NCI-H1694 (cell line): ENCODE results near the gene RBCK1.
A peak's percentile ranks its signal among the peaks of the same experiment; 100 is the strongest.
"Not testable (repeated sequence)": the region's sequence is repeated elsewhere in the genome, so short reads cannot be mapped to it uniquely, and the experiment has no call there.

Experiments used
- DNase-seq: peaks from one replicate; lab custom pipeline; 2025; lab: John Stamatoyannopoulos, UW

The RBCK1 gene

DNA sequence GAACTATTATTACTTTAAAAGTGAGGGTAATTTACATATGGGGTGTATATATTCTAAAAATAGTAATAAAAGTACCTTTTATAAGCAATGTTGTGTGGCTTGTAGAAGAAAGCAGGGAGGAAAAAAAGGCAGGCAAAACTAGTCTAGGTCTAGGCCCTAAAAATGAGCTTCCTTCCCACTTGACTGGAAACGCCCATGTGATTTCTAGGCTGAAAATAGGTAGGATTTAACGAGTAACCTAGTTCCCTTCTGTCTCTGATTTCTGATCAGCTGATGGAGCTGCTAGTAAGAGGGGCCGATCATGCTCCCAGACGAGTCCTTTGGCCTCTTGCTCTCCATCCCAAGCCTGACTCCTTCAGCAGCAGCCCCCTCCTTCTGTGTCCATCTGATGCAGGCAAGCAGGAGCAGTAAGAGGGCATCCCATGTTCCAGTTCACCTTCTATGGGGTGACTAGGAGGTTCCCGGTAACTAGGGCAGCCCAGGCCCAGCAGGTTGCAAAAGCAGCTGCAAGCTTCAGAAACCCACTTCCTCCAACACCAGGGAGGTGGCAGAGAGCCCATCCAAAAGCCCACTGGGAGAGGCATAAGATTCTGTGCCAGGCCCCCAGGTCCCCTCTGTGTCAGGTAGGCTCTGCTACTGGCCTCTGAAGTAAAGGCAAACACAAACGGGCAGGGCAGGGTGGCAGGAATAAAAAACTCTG, 29.8 kb downstream of the RBCK1 start:
- DNase-seq = no peak

DNA sequence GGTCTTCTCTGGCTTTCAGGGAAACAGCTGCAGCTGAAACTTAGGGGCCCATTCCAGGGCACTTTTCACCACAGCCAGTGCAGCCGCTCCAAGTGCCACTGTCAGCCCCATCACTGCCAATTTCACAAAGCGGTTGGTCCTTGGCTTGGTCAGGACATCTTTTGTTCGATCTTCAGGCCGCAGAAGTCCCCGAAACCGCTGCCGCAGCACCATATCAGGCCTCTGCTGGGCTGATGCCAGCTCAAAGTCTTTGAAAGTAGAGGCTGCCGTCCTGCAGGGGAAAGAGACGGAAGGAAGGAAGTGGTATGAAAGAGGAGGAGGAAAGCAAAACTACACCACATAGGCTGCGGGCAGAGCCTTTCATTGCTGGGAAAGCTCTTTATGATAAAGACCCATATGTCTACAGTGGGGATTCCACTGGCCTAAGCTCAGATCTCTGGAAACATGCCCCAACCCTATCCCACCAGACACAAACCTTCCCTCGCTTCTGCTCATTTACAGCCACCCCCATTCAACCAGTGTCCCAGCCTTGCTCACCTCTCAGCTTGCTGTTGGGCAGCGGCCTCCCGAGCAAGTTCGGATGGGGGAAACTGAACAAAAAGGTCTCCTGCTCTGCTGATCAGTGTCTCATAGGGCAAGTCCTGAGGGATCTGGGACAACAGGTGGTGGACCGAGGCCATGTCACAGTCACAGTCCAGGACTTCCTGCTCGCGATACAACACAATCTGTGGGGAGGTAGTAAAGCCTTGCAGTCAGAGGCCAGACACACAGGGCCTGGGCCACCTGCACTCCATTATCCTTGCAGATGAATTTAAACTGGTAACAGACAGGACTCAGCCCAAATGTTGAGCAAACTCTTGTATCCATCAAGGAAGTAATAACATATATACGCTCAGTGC, 30.7 kb downstream of the RBCK1 start:
- no peak for DNase-seq

DNA sequence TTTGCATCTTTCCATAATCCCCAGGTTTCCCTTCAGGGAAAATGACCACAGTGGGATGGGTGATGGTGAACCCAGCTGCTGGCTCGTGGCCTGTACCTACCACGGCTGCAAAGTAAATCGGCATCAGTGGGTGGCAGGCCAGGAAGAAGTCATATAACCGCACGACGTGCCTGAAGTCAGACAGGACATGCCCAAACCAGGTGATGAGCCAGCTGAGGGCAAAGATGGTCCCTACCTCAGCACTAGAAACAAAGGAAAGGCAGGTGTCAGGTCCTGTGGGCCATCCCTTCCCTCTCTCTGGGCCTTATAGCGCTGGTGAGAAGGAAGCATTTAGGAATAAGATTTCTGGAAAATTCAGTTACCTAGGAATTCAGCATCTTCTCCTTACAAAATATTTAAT, 32.0 kb downstream of the RBCK1 start:
- no peak for DNase-seq

DNA sequence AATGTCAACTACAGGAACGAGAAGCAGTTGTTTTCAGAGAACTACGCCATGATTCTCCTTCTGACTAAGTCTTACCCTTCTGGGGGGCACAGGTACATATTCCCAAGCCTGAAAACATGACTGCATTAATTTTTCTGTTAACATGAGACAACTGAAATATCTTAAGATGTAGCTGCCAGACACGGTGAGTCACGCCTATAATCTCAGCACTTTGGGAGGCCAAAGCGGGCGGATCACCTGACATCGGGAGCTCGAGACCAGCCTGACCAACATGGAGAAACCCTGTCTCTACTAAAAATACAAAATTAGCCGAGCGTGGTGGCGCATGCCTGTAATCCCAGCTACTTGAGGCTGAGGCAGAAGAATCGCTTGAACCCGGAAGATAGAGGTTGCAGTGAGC, 32.5 kb downstream of the RBCK1 start:
- no peak for DNase-seq

DNA sequence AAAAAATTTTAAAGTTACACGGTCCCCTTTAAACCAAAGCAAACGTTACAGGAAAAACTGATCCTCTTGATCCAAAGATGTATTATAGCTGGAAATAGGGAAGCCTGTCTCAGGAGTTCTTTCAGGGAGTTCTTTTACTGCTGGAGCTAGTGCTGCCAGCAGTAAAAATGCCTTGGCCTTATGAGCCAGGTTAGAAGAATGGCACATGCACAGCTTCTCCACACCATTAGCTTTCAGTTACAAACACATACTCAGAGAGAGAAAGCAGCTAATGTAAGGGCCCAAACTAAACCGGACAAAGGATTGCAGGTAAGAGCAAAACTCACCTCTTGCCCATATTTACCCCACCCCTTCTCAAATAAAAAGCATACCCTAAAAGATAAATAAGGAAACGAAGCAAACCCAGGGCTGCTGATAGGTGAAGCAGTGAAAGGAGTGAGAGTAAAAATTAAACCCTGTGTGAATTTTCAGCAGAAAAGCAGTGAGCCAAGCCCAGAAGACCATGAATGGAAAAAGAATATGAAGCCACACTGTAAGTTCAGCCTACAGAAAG, 35.2 kb downstream of the RBCK1 start:
- DNase-seq = no peak

DNA sequence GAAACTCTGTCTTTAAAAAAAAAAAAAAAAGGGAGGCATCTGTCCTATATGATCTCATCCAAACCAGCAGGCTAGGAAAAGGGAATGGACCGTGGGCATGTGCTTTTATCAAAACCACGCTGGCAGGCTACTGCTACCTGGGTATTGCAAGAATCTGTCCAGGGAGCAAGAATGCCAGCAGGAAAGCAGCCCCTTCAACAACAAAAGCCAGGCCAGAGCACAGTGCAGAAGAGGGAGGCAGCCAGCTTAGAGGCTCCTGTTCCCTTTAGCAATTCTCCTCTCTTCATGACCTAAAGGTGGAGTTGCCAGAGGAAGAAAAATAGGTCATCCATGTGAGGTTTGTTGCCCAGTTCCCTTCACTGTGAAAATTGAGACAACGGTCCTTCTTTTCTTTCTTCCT, 36.0 kb downstream of the RBCK1 start:
- no peak for DNase-seq

DNA sequence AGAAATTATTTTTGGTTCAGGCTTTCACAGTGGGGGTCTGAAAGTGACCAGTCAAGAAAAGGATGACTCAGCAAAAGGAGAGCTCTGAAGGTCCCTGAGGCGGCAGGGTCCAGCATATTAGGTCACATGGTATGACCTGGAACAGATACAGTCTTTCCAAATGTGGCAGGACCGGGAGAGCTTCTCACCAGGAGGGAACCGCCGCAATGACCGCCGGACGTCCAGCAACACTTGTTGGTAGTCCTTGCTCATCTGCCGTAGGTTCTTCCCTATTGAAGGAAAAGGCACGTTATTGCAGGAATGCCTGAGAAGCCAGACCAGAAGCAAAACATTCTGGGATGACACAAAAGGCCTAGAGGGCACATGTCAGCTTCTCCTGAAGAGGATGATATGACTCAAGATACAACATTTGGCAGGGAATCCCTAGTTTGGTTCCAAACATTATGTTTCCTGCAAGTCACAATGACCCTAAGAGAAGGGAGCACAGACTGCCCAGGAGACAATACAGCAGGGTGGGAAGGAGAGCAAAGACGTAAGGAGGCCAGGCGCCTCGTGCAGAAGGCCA, 36.8 kb downstream of the RBCK1 start:
- DNase-seq = no peak

DNA sequence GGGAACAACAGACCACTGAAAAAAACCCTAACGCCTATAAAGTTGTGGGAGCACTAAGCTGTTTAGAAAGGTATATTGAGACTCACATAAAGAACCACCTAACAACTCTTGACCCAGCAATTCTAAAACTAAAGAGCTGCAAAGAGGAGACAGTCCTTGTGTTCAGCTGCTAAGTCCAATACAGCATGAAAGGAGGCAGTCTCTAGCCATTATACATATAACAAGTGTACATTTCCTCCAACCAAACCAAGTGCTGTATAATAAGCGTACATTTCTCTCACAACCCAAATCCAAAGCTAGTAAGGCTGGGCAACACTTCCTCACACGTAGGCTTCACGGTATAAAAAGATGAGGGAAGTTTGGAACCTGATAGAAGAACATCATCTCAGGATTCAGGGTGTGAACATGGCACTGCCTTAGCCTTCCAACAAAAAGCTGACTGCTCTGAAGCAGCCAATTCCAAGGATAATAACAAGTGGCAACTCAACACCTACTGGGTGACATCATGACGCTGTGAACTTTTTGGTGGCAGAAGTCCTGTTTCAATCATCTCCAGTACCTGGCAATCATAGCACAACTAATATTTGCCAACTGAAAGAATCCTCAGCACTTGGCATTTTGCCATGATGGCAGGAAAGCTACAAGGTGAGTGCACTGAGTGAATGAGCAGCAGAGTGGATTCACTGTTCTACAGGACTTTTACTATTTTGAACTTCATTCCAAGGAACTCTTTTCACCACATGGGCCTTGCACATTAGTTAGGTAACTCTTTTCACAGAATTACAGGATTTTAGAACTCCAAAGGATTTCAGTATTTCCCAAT, 37.6 kb downstream of the RBCK1 start:
- DNase-seq = no peak

DNA sequence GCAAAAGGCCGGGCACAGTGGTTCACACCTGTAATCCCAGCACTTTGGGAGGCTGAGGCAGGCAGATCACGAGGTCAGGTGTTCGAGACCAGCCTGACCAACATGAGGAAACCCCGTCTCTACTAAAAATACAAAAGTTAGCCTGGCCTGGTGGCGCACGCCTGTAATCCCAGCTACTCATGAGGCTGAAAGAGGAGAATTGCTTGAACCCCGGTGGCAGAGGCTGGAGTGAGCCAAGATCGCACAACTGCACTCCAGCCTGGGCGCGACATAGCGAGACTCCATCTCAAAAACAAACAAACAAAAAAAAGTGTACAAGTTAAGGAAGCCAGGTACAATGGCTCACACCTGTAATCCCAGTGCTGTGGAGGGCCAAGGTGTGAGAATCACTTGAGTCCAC, 43.9 kb downstream of the RBCK1 start:
- not testable (repeated sequence) for DNase-seq

DNA sequence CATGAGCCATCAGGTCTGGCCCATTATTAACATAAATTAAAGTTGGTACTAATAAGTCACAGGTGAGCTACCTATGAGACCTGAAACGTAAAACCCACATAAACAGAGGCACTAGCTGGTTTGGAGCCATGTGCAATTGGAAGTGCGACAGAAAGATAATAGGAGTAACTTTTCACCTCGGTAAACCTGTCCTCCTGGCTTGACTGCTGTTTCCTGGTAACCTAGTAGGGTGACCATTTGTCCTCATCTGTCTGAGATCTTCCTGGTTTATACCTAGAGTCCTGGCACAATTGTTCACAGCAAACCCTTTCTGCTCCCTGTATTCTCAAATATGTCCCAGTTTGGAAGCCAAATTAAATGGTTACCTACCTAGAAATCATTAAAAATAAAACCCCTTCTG, 46.9 kb downstream of the RBCK1 start:
- DNase-seq = no peak

DNA sequence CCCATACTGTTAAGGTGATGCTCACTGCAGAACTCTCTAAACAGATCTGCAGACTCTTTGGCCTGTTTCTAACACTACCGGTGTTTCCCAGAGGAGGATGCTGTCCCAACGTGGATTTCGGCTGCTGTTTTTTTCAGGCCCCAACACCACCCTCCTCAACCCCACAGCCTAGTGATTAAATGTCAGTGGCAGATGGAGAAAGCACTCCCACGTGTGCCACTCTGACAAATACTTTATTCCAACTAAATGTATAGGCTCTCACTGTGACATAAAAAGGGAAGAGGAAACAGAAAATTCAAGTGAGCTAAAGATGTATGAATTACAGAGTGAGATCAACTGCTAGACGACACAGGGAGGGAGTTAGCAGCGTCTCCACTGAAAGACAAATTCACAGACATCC, 50.7 kb downstream of the RBCK1 start:
- DNase-seq = no peak

DNA sequence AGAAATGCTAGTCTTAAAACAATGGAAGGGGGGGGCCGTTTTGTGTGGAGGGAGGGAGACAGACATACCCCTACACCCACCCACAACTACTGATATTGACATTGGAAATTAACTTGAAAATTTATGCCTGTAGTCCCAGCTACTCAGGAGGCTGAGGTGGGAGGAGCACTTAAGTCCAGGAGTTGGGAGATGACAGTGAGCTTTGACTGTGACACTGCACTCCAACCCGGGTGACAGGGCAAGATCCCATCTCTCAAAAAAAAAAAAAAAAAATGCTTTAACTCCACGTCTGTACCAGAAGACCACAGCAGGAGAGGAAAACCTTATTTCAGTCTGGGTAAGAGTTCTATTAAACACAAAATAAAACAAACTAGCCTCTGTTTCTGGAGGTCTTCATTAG, 52.1 kb downstream of the RBCK1 start:
- DNase-seq = no peak

DNA sequence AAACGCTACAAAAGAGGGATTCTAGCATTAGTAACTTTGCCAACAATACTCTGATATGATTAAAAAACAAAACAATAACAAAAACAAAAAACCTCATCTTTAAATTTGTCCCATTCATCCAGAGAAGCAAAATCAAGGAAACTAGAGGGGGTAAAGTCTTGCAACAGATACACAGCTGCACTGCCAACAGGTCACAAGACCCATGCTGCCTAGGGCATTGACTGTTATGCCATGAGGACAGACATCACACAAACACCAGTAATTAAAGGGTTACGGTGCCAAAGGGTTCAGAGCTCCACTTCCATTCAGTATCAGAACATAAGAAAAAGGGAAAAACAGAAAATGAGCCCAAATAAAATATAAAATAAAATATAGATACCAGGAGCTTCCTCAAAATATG, 52.6 kb downstream of the RBCK1 start:
- DNase-seq = no peak

DNA sequence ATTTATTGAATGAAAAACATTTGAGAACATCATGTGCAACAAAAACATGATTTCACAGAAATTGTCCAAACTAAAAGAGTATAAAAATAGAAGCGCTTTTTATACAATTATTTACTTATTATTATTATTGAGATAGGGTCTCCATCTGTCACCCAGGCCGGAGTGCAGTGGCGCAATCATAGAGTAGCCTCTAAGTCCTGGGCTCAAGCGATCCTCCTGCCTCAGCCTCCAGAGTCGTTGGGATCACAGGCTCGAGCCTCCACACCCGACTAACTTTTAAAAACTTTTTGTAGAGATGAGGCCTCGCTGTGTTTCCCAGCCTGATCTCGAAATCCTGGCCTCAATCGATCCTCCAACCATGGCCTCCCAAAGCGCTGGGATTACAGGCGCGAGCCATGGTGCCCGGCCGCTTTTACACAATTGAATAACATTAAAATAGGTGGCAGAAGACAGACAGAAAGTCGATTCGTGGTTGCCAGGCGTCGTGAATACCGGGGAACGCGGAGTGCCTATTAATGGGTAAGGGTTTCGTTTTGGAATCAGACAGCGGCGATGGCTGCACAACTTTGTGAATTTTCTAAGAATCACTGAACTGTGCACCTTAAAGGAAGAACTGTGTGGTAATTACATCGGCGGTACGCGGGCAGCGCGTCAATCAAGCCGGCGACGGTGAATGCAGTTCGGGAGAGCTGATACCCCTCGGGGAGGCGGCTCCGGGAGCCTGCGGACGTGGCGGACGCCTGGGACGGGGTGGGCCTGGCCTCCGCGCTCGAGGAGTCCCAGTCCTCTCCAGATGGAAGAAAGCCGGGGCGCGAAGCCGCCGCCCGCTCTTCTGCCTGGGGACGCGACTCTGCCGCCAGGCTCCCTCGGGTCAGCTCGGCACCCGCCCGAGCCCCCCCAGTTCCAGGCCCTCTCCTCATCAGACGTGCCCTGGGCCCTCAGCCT, 53.4 kb downstream of the RBCK1 start:
- DNase-seq = no peak

DNA sequence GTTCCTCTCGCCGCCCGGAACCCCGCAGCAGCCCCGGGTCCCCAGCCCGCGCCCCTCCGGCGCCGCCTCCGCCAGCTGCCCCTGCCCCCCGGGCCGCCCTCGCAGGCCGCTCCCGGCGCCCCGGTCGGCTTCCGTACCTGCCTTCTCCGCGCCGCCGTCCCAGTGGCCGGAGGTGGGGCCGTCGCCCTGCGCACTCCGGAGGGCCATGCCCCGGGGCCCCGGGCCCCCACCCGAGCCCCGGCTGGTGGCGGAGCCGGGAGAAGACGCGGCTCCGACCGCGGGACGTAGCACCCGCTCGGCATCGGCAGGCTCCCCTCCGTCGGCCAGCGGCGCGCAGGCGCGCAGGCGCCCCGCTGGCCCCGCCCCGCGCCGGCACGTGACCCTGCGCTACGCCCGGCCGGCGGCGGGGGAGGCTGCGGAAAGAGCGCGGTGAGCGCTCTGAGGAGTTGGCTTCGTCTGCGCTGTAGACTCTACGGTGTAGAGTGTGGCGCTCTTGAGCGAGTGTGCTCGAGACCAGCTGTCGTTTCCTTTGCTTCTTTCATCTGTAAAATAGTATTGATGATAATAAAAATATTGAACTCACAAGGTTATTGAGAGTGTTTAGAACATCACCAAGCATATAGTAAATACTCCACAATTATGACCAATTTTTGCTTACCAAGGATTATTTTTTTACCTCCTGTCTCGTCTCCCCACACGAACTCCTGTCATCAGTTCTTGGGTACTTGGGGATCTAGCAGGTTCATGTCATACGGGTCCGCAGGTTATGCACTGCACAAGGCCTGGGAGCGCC, 54.3 kb downstream of the RBCK1 start, which contains the start of gene TBC1D20:
Gene TBC1D20, minus strand, starts transcription at position 335 of the 793 bp plus-strand sequence. Its CDS starts 128 bp downstream, at position 207.
- DNase-seq = peak; percentile 64

DNA sequence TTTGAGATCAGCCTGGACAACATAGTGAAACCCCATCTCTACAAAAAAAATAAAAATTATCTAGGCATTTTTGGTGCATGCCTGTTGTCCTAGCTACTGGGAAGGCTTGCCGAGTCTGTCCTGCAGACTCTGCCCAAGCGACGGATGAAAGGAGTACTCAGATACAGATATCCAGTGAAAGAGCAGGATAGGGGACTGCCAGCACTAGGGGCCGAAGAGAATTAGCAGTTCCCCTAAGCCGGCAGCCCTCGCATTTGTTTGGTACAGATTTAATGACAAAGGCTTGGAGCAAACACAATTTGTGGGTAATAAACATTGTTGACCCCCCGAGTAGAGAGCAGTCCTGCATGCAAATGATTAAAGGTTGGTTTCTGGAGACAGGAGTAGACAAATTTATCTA, 59.7 kb downstream of the RBCK1 start:
- DNase-seq = no peak

DNA sequence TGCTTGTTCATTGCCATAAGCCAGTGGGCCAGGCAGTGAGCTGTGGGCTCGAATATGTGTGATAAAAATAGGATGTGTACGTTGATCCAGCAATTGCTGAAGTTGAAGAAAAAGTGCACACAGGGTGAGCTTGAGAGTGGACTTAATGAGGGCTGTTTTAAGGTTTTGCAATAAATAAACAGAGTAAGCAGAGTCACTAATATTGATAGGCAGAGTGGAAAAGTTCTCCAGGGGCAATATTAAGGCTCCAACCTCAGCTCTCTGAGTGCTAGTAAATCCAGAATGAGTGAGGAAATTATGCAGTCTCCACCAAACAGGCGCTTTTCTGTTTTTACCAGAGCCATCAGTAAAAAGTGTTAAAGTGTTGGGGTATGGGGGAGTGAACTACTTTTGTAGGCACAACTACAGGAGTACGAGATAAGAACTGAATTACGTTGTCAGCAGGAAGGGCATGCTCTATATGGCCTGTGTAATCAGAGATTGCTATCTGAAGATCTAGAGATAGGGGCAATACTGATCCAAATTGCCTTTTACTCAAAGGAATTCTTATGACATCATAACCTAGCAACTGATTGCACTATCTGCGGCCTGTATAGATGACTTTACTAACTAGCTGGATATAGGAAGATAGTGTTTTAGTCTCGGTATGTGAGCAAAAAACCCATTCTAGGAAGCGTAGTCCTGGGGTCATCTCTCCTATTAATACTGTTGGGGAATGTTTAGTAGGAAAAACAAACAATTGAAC, 61.8 kb downstream of the RBCK1 start:
- DNase-seq = no peak

DNA sequence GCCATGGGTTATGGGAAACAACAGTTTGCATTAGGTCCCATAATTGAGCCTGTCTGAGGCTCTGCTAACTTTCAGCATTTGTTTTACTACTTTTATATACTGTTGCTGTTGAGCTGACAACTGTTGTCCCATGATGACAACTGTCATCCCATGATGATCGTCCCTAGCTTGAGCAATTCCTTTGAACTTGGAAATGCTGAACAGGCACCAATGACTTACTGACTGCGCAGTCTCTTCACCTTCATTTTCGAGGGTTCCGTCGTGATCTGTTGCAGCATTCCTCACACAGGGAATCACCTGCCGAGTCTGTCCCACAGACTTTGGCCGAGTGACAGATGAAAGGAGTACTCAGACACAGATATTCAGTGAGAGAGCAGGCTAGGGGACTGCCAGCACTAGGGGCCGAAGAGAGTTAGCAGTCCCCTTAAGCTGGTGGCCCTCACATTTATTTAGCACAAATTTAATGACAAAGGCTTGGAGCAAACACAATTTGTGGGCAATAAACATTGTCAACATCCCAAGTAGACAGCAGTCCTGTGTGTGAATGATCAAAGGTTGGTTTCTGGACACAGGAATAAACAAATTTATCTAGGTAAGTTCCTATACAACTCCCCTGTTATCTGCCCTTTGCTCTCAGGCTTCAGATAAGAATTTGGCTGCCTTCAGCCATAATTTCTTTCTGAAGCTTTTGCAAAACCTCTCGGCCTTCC, 64.2 kb downstream of the RBCK1 start:
- no peak for DNase-seq
